K562 (cell line): ENCODE results near the gene KLK10. TPM values are rescaled to one million over a fixed set of nuclear protein-coding genes. Genes with fewer than 3 reads are reported as not detected.
"Not testable (repeated sequence)": the region's sequence is repeated elsewhere in the genome, so short reads cannot be mapped to it uniquely, and the experiment has no call there.

Source experiments
- ATAC-seq: fragments of 200-7000 bp; cut with Tn5 transposase; 3 replicates; pipeline ENCODE4 v1.9.1; 2020; ENCODE audit warnings: moderate library complexity
- BruUV-seq: library from RNA; stranded (reverse); fragments of 400-500 nt; replicated peaks from 2 replicates; lab custom pipeline; 2021; lab: Mats Ljungman, UMichigan
- CTCF ChIA-PET: fragments of 300-600 bp; formaldehyde crosslinking; extraction: SDS; loops from one replicate; lab custom pipeline; 2021; ENCODE audit warnings: low intra/inter-chr PET ratio; lab: Yijun Ruan, JAX
- POLR2A ChIA-PET: fragments of 300-600, 350-650 bp; sonication (Branson Sonifier 250); formaldehyde crosslinking; extraction: SDS; loops from one replicate; lab custom pipeline; 2021; ENCODE audit warnings: antibody characterized with exemption, inconsistent platforms; lab: Yijun Ruan, JAX
- DNase-seq, 4 experiments: peaks; one replicate each; pipeline versions ENCODE4 v3.0.0 to v3.0.0-alpha.2; 2011 to 2018; ENCODE audit warnings: low spot score in 3 of 4, mixed read lengths in 3 of 4; ENCODE audit errors: extremely low read depth in 1 of 4
- FAIRE-seq: peaks from 2 replicates; lab custom pipeline; 2011; peaks lifted over from hg19 to GRCh38; lab: Jason Lieb, UNC
- H2AFZ ChIP-seq: 2 replicates; pipeline ENCODE4 v1.6.0; 2011; ENCODE audit warnings: low read depth, low read length, control low read depth, inconsistent platforms
- H3K27ac ChIP-seq: fragments of 200-600 bp; 3 replicates; pipeline ENCODE4 v1.8.0; 2011; ENCODE audit warnings: low read depth, mild to moderate bottlenecking, control low read depth, inconsistent platforms, low read length, moderate library complexity, mixed read lengths; ENCODE audit errors: extremely low read depth
- H3K27me3 ChIP-seq, 2 experiments: fragments of 300-600 bp in 1 of 2; 2 replicates in 1 of 2; 3 replicates in 1 of 2; pipeline versions ENCODE4 v1.6.0 to v1.8.0; 2011; ENCODE audit warnings: inconsistent platforms in 2 of 2, low read length in 2 of 2, mild to moderate bottlenecking in 1 of 2, mixed read lengths in 1 of 2, moderate library complexity in 1 of 2; ENCODE audit not compliant: control insufficient read depth in 2 of 2, insufficient read depth in 2 of 2
- H3K36me3 ChIP-seq: fragments of 300-600 bp; 3 replicates; pipeline ENCODE4 v1.8.0; 2011; ENCODE audit warnings: mild to moderate bottlenecking, low read length, inconsistent platforms; ENCODE audit not compliant: control insufficient read depth, insufficient read depth
- H3K4me1 ChIP-seq, 2 experiments: fragments of 200-600 bp in 1 of 2; replicated peaks in 1 of 2; 2 replicates in 1 of 2; 3 replicates in 1 of 2; pipeline versions ENCODE4 v1.5.1 to v1.8.0; 2011; ENCODE audit warnings: inconsistent platforms in 2 of 2, low read length in 2 of 2, mild to moderate bottlenecking in 1 of 2, mixed read lengths in 1 of 2, moderate library complexity in 1 of 2; ENCODE audit not compliant: control insufficient read depth in 2 of 2, insufficient read depth in 2 of 2
- H3K4me2 ChIP-seq: 2 replicates; pipeline ENCODE4 v1.6.1; 2011; ENCODE audit warnings: low read length, control low read depth, inconsistent platforms, mixed read lengths; ENCODE audit not compliant: insufficient read depth
- H3K4me3 ChIP-seq: fragments of 200-600 bp; sonication (generic), shearing (Covaris generic); 2 replicates; pipeline ENCODE4 v1.5.1; 2016; ENCODE audit warnings: control low read depth, inconsistent platforms
- H3K79me2 ChIP-seq: fragments of 200-600 bp; 3 replicates; pipeline ENCODE4 v1.8.0; 2011; ENCODE audit warnings: low read length, inconsistent platforms; ENCODE audit not compliant: control insufficient read depth, insufficient read depth
- H3K9ac ChIP-seq, 2 experiments: 2 replicates each; pipeline versions ENCODE4 v1.6.0 to v1.6.1; 2011; ENCODE audit warnings: low read depth in 2 of 2, low read length in 2 of 2, control low read depth in 1 of 2, inconsistent platforms in 1 of 2, mild to moderate bottlenecking in 1 of 2, mixed read lengths in 1 of 2; ENCODE audit not compliant: insufficient read depth in 1 of 2
- H3K9me1 ChIP-seq: one replicate; pipeline ENCODE4 v1.6.0; 2011; ENCODE audit warnings: inconsistent platforms, mild to moderate bottlenecking, low read length, moderate library complexity; ENCODE audit not compliant: control insufficient read depth, insufficient read depth
- H3K9me3 ChIP-seq: replicated peaks from 2 replicates; pipeline ENCODE4 v1.5.1; 2011; ENCODE audit warnings: low read depth, low read length, inconsistent platforms; ENCODE audit not compliant: control insufficient read depth, insufficient read depth
- H4K20me1 ChIP-seq: replicated peaks from 2 replicates; pipeline ENCODE4 v1.6.1; 2011; ENCODE audit warnings: low read length, inconsistent platforms, mixed read lengths; ENCODE audit not compliant: control insufficient read depth, insufficient read depth
- CHD1 ChIP-seq: fragments of 200-600 bp; sonication (generic); IDR thresholded peaks from one replicate; pipeline ENCODE4 v1.6.1; 2012; ENCODE audit warnings: mild to moderate bottlenecking, moderate library complexity, low read length, inconsistent platforms
- RBM34 ChIP-seq: fragments of 200-400 bp; formaldehyde crosslinking; IDR thresholded peaks from 2 replicates; pipeline ENCODE4 v1.6.1; 2018; ENCODE audit warnings: low read length, borderline replicate concordance; ENCODE audit not compliant: insufficient read depth
- TEAD1 ChIP-seq, 2 experiments: fragments of 450-650 bp in 1 of 2; sonication (generic) in 1 of 2; formaldehyde crosslinking; IDR thresholded peaks; 2 replicates each; pipeline versions ENCODE4 v1.4.0 to v1.8.0; 2020 to 2022; ENCODE audit warnings: mild to moderate bottlenecking in 2 of 2, missing genetic modification reagents in 1 of 2
- ZBTB7A ChIP-seq: IDR thresholded peaks from 2 replicates; pipeline ENCODE4 v1.6.1; 2011; ENCODE audit warnings: low read depth, mild to moderate bottlenecking, low read length, moderate library complexity, borderline replicate concordance; ENCODE audit not compliant: control insufficient read depth
- ZNF121 ChIP-seq: sonication (generic); formaldehyde crosslinking; conservative IDR thresholded peaks from 2 replicates; pipeline ENCODE4 v1.8.0; 2022; ENCODE audit warnings: missing genetic modification reagents
- ZNF583 ChIP-seq: fragments of 250-450 bp; sonication (Bioruptor Pico); IDR thresholded peaks from 2 replicates; pipeline ENCODE4 v1.4.0; 2020
- ZNF717 ChIP-seq: fragments of 250-450 bp; sonication (Bioruptor Pico); IDR thresholded peaks from 2 replicates; pipeline ENCODE4 v1.5.0; 2021
- WGBS: fragments of 100-300 bp; shearing (Covaris generic); methylation state at CpG from one replicate; pipeline ENCODE4 v1.1.6; 2016; ENCODE audit warnings: low coverage, mixed read lengths; ENCODE audit not compliant: insufficient coverage; ENCODE audit errors: missing lambda C conversion rate; 5-methylcytosine and 5-hydroxymethylcytosine counted together
- in situ Hi-C: fragments of 300-500 bp; cut with MboI; formaldehyde crosslinking; loops from 4 replicates; pipeline ENCODE4 v1.15.0; 2018; ENCODE audit warnings: inconsistent platforms, mixed read lengths
- intact Hi-C: fragments of 100-400 bp; cut with micrococcal nuclease; formaldehyde crosslinking; loops from 2 replicates; pipeline ENCODE4 v1.14.2; 2022
- polyA plus RNA-seq, 8 experiments: library from polyadenylated mRNA; depleted of rRNA in 4 of 8; stranded (reverse) in 5 of 8; unstranded in 3 of 8; fragments of >200 nt; fragmentation: Nextera tagmentation in 2 of 8; fragmentation: Illumina TruSeq in 1 of 8; extraction: Ambion mirVana in 2 of 8; extraction: Trizol in 1 of 8; gene quantifications; 2 replicates each; pipeline versions ENCODE4 v1.2.1 to v1.2.3, GENCODE V29; 2011 to 2014; ENCODE audit warnings: inconsistent platforms in 1 of 8, missing spikeins in 1 of 8
- total RNA-seq, 7 experiments: library from RNA; depleted of rRNA in 6 of 7; stranded (reverse); fragments of >200 nt in 6 of 7; fragmentation: Illumina TruSeq in 2 of 7; extraction: Trizol in 2 of 7; gene quantifications; 2 replicates each; pipeline versions ENCODE4 v1.2.1 to v1.2.3, GENCODE V29; 2011 to 2021; ENCODE audit warnings: low replicate concordance in 1 of 7
- TF ChIP-seq, protein P1 (sequence below): IDR thresholded peaks from 2 replicates; pipeline ENCODE4 v1.6.1; 2016; ENCODE audit warnings: missing genetic modification characterization, missing compliant biosample characterization
- TF ChIP-seq, protein P2 (sequence below): fragments of 250-450 bp; sonication (Bioruptor Pico); IDR thresholded peaks from 2 replicates; pipeline ENCODE4 v1.6.1; 2021; ENCODE audit warnings: mild to moderate bottlenecking
- TF ChIP-seq, protein P3 (sequence below), 2 experiments: IDR thresholded peaks in 1 of 2; conservative IDR thresholded peaks in 1 of 2; 2 replicates each; pipeline ENCODE4 v1.6.1; 2016; ENCODE audit warnings: low read depth in 2 of 2, mild to moderate bottlenecking in 1 of 2, missing compliant biosample characterization in 1 of 2, missing genetic modification characterization in 1 of 2, moderate library complexity in 1 of 2

Gene KLK10
- total and polyA plus RNA-seq, 9 of the 15 experiments (the other 6 are each of a cell fraction or from before 2014, with no cell fraction given), result 0.11 TPM; not detected in 8

- H3K9ac ChIP-seq, FAIRE-seq, H2AFZ ChIP-seq, ATAC-seq, H3K4me2 ChIP-seq, intact Hi-C loops, BruUV-seq, H3K4me3 ChIP-seq, POLR2A ChIA-PET, CTCF ChIA-PET, H3K27ac ChIP-seq, H3K9me1 ChIP-seq, H3K79me2 ChIP-seq, DNase-seq, H4K20me1 ChIP-seq, in situ Hi-C loops, H3K9me3 ChIP-seq, H3K36me3 ChIP-seq: not testable (repeated sequence)
- TF ChIP-seq, protein P1, sequence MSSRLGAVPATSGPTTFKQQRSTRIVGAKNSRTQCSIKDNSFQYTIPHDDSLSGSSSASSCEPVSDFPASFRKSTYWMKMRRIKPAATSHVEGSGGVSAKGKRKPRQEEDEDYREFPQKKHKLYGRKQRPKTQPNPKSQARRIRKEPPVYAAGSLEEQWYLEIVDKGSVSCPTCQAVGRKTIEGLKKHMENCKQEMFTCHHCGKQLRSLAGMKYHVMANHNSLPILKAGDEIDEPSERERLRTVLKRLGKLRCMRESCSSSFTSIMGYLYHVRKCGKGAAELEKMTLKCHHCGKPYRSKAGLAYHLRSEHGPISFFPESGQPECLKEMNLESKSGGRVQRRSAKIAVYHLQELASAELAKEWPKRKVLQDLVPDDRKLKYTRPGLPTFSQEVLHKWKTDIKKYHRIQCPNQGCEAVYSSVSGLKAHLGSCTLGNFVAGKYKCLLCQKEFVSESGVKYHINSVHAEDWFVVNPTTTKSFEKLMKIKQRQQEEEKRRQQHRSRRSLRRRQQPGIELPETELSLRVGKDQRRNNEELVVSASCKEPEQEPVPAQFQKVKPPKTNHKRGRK (tag), result peak; percentile 54; the same call in 1 of the 2 replicates
- WGBS, result 0% methylated on average over 2 of the region's 3 CpGs
- Histone ChIP-seq H3K4me1 (peaks cover 0 to 10% of the 10 kb centered on the region in 2 experiments; a peak in 2 of 5 replicates), H3K27me3 (peaks cover 11 to 49% of the 10 kb centered on the region in 2 experiments; a peak in 4 of 5 replicates)
These were observed 49.7 kb downstream of the KLK10 start for GRCh38 chr19:50969810-50970209.

DNA sequence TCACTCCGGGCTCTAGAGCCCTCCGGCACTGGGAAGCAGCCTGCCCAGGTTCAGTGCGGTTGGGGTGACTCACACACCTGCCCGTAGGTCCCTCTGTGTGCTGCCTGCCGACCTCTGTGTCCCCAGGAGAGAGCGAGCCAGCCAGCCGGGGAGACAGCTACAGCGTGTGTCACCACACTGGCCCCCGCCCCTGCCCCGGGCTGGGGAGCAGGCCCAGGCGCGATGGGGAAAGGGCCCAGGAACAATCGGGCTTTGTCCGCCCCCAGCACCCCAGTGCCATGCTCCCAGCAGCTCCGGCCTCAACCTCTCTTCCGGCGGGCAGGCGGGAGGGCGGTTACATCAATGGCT lies 50.1 kb downstream of the KLK10 start, which contains the start of gene KLK6:
Gene KLK6, minus strand, starts transcription at position 179 of the 348 bp plus-strand sequence. CDS start 1,487 bp downstream, outside the sequence.
- Histone ChIP-seq H3K4me2 (no peak within 1 kb of the TSS), H4K20me1 (no peaks in the 10 kb centered on the region), H3K27me3 (peaks cover 11 to 49% of the 10 kb centered on the region in 2 experiments; a peak in 4 of 5 replicates), H3K79me2 (no peaks in the 10 kb centered on the region), H2AFZ (no peak within 1 kb of the TSS), H3K9me1 (no peaks in the 10 kb centered on the region), H3K36me3 (no peaks in the 10 kb centered on the region), H3K4me1 (peaks cover 0 to 10% of the 10 kb centered on the region in 2 experiments; a peak in 2 of 5 replicates), H3K27ac (no peak within 1 kb of the TSS), H3K9ac (no peak within 1 kb of the TSS), H3K9me3 (no peaks in the 10 kb centered on the region), H3K4me3 (no peak within 1 kb of the TSS)
- DNase-seq (no peak), FAIRE-seq (no peak), ATAC-seq (no peak)
- WGBS, result 7% methylated on average over 14 of the region's 19 CpGs
- no TSS peak for BruUV-seq
- ChIA-PET CTCF (no interaction called here), POLR2A (no interaction called here)
- in situ Hi-C loops, result no loop called here
- intact Hi-C loops, result no loop called here
- TF ChIP-seq RBM34 (no peak), TEAD1 (CRISPR knock-in tag; IDR thresholded peaks at IDR 0.05) (no peak), ZNF121 (no peak), ZBTB7A (no peak), ZNF717 (CRISPR knock-in tag) (no peak), CHD1 (no peak), ZNF583 (CRISPR knock-in tag) (no peak)
- TF ChIP-seq, protein P2, sequence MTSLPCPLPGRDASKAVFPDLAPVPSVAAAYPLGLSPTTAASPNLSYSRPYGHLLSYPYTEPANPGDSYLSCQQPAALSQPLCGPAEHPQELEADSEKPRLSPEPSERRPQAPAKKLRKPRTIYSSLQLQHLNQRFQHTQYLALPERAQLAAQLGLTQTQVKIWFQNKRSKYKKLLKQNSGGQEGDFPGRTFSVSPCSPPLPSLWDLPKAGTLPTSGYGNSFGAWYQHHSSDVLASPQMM (CRISPR knock-in tag), result no peak
- TF ChIP-seq, protein P3, sequence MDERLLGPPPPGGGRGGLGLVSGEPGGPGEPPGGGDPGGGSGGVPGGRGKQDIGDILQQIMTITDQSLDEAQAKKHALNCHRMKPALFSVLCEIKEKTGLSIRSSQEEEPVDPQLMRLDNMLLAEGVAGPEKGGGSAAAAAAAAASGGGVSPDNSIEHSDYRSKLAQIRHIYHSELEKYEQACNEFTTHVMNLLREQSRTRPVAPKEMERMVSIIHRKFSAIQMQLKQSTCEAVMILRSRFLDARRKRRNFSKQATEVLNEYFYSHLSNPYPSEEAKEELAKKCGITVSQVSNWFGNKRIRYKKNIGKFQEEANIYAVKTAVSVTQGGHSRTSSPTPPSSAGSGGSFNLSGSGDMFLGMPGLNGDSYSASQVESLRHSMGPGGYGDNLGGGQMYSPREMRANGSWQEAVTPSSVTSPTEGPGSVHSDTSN (CRISPR knock-in tag; IDR thresholded peaks at IDR 0.05; ENCODE audit: low read depth), result no peak
- TF ChIP-seq, protein P3 (tag; conservative IDR thresholded peaks at IDR 0.05; ENCODE audit: low read depth), result no peak
